NCI-H1105 (cell line): ENCODE data around the gene FANCL.
A peak's percentile ranks its signal among the peaks of the same experiment; 100 is the strongest.
"Not testable (repeated sequence)": the region's sequence is repeated elsewhere in the genome, so short reads cannot be mapped to it uniquely, and the experiment has no call there.

Experiments
- DNase-seq: peaks from one replicate; lab custom pipeline; 2025; lab: John Stamatoyannopoulos, UW

Gene FANCL

DNA sequence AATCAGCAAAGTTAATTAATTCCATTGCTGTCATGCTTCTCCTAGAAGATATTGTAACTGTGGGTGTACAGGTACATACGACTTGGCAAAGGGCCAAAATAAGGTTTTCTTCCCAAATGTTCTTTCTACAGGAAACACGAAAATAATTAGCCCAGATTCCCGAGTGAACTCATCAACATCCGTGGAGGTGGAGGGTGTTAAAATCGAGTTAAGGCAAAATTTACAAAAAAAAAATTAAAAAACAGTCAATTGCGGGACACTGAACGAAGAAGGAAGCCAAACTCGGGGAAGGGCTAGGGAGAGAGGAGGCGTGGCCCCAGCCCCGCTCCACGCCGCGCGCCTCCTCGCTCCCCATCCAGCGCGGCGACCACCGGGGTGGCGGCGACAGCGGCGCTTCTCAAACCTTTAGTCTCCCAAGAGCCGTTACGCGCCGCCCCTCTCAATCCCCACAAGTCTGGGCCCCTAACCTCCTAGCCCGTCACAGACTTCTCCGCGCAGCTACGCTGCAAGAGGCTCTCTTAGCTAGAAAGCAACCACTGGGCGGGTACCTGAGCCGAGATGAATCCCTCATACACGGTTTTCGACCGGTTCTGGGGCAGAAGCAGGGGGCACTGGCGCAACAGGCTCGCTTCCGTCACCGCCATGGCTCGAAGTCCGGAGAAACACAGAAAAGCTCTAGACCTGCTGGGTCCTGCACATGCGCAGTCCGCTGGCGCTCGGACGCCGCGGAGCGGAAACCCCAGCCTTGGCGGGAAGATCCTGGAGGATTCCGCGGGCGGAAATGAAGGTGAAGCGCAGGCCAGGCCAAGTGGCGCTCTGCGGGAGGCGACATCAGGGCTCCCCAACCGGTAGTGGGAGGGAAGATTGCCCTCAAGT lies at the start of gene FANCL:
Gene FANCL, minus strand, starts transcription at position 656 of the 876 bp plus-strand sequence. Its CDS starts 12 bp downstream, at position 644.
- DNase-seq: peak; percentile 90

DNA sequence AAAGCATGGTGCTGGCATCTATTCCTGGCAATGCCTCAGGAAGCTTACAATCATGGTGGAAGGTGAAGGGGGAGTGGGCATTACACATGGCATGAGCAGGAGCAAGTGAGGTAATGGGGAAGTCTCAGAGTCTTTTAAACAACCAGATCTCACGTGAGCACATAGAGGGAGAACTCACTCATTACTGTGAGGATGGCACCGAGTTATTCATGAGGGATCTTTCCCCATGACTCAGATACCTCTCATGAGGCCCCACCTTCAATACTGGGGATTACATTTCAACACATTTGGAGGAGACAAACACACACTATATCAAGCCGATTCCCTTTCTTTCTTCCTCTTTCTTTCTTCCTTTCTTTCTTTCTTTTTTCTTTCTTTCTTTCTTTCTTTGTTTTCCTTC lies 47.9 kb upstream of the FANCL start:
- DNase-seq: no peak

DNA sequence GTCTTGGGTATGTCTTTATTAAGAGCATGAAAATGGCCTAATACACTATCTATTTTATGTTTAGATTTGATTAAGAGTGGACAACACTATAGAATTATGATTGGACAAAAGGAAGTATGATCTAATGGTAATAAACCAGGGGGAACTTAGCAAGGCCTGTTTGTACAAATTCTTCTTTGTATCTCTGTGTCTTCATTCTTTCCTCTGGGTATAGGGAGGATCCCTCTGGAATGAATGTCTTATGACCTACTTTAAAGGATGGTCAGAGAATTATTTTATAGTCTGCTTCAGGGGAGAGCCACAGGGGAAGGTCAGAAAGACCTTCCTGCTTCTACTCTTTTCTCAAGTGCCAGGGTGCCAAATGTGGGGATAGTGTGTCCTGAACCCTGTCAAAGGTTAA lies 42.8 kb upstream of the FANCL start:
- DNase-seq: no peak

DNA sequence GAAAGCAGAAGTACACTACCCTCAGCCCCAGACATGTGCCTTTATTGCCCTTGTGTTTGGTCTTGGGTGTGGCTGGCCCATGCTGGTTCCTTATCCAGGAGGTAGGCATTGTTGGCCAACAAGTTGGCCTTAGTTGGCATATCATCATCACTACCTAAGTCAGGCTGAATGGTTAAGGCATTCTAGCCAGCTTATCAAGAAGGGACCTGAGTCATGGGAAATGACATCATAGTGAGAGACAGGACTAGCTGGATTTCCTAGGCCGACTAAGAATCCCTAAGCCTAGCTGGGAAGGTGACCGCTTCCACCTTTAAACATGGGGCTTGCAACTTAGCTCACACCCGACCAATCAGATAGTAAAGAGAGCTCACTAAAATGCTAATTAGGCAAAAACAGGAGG lies 34.0 kb upstream of the FANCL start:
- not testable (repeated sequence) for DNase-seq

DNA sequence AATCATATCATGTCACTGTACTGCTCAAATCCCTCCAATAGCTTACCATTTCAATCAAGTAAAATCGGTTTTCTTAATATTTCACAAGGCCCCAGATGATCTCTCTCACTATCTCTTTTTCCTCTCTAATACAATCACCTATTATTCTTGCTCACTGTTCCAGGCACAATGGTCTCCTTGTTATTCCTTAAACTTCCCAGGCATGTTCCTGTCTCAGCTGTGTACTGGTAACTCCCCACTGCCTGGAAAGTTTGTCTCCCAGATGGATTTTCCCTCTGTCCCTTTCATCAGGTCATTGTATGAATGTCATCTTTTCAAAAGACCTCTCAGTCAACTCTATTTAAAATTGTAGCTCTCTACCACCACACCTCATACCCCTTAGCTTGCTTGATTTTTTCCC lies 30.7 kb upstream of the FANCL start:
- no peak for DNase-seq

DNA sequence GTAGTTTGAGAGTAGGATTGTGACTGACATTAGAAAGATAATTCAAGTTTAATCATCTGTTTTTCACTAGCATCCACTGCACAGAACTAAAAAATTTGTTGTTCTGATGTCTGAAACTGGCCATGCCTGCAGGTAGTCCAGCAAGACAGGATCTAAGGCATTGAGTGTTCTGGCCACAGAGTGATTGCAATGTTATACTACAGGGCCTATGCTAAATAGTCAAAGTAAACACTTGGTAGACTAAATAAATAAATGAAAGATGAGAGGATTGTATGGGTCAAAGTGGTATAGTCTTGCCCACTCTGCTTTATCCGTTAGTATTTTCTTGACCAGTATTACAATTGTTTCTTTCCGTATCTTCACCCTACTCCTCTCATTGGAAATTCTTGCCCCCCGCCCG lies 27.6 kb upstream of the FANCL start:
- no peak for DNase-seq

DNA sequence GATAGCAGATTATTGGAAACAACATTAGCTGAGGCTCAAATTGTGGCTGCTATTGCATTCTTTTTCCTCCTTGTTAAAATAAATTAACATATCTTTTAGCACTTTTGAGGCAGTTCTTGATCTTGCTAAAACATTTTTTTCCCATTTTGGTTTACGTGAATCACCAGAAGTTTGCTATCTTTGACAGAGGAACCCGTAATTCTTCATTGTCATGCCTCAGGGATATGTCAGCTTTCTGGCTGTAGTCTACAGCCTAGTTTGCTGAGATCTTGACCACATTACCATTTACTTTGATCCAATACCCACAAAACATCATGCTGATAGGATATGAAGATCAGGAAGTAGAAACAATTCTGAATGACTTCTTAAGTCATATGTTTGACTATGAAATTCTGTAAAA lies 25.1 kb upstream of the FANCL start:
- DNase-seq: no peak

DNA sequence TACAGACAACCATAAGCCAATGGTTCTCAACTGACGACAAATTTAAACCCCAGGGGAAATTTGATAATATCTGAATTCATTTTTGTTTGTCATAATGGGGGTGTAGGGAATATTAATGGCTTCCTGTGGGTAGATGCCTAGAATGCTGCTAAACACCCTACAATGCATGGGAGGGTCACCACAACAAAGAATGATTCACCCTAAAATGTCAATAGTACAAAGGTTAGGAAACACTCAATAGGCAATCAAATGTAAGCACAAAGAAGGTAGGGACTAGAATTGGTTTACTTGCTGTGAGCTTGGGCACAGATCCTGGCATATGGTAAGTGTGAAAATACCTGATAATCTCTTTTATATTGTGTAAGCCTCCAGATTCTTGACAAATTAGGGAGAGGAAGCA lies 20.1 kb upstream of the FANCL start:
- no peak for DNase-seq

DNA sequence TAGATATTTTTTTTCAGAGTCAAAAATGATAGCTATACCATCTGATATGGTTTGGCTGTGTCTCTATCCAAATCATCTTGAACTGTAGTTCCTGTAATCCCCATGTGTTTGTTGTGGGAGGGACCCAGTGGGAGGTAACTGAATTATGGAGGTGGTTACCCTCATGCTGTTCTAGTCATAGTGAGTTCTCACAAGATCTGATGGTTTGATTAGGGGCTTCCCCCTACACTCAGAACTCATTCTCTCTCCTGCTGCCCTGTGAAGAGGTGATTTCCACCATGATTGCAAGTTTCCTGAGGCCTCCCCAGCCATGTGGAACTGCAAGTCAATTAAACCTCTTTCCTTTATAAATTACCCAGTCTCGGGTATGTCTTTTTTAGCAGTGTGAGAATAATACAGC lies 17.3 kb upstream of the FANCL start:
- not testable (repeated sequence) for DNase-seq

DNA sequence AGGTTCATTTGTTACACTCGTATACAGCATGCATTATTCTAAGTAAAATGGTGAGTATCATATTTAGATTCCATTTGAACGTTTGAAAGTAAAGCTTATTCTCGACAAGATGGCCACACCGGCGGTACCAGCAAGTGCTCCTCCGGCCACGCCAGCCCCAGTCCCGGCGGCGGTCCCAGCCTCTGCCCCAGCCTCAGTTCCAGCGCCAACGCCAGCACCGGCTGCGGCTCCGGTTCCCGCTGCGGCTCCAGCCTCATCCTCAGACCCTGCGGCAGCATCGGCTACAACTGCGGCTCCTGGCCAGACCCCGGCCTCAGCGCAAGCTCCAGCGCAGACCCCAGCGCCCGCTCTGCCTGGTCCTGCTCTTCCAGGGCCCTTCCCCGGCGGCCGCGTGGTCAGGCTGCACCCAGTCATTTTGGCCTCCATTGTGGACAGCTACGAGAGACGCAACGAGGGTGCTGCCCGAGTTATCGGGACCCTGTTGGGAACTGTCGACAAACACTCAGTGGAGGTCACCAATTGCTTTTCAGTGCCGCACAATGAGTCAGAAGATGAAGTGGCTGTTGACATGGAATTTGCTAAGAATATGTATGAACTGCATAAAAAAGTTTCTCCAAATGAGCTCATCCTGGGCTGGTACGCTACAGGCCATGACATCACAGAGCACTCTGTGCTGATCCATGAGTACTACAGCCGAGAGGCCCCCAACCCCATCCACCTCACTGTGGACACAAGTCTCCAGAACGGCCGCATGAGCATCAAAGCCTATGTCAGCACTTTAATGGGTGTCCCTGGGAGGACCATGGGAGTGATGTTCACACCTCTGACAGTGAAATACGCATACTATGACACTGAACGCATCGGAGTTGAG lies 10.4 kb upstream of the FANCL start:
- DNase-seq: not testable (repeated sequence)

DNA sequence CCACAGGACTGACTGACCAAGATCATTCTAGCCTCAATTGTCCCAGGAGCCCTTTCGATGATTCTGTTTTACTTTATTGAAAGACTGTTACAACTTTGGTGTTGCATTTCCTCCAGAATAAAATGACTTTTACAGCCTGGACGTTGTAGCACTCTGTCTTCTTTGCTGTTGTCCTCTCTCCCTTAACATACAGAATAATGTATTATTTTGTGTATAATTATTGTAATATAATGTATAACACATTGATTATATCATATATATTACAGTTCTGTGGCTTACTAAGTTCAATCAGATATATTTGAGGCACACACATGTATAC lies 380 bp upstream of the FANCL start:
- DNase-seq: no peak

DNA sequence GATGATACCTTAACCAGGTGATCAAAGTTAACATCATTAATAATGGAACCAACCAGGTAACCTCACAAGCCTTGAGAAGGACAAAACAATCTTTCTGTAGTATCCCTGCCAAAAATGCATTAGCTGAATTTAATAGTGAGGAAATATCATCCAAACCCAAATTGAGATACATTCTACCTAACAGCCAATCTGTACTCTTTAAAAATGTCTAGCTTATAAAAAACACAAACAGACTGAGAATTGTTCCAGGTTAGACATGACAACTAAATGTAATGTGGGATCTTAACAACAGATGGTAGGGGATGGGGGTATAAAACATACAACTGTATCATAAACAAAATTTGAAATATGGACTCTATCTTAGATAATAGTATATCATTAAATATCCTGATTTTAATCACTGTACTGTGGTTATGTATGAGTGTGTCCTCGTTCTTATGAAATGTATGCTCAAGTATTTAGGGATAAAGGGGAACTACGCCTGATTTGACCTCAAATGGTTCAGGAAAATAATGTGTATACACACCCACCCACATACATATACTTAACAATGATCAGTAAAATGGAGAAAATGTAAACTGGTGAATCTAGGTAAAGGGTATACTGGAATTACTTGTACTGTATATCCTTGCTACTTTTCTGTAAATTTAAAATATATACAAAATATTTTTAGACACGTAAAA lies 1.7 kb downstream of the FANCL start:
- no peak for DNase-seq

DNA sequence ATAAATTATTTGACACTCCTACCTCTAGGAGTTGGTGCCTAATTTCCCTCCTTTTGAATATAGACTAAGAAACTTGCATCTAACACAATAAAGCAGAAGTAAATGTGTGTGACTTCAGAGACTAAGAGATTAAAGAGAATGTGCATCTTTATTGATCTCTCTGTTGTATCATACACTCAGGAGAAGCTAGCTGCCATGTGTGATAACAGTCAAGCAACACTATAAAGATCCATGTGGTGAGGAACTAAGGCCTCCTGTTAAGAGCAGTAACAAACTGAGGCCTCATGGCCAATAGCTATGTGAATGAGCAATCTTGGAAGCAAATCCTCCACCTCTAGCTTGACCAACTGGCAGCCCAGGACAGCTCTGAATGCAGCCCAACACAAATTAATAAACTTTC lies 3.4 kb downstream of the FANCL start:
- DNase-seq: no peak

DNA sequence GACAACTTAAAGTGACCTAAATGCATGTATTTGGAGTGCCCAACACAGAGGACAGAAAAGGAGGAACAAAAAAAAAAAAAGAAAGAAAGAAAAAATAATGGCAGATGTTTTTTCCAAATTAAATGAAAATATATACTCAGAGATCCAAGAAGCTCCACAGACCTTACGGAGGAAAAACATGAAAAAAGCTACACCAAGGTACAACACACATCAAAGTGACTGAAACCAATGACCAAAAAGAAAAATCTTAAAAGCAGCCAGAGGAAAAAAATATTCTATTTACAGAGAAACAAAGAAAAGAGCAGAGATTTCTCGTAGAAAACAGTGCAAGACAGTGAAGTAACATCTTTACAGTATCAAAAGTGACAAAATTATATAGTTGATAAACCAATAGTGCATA lies 5.1 kb downstream of the FANCL start:
- DNase-seq: no peak

DNA sequence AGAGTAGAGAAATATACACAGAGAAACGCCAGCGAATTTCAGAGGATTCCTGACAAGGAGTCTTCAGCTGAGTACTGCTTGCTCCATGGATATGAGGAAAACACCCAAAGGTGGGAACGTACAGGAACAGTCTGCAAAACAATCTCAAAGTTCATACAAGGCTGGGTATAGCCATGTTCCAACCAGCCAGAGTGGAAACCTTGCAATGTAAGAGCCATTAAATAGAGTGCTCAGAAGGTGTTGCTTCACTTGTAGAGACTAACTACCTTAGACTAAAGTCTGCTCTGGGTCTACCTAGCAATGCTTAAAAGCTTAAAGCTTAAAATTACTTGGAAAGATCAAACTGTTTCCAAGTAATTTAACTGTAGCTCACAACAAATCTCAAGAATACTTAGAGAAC lies 6.0 kb downstream of the FANCL start:
- no peak for DNase-seq

DNA sequence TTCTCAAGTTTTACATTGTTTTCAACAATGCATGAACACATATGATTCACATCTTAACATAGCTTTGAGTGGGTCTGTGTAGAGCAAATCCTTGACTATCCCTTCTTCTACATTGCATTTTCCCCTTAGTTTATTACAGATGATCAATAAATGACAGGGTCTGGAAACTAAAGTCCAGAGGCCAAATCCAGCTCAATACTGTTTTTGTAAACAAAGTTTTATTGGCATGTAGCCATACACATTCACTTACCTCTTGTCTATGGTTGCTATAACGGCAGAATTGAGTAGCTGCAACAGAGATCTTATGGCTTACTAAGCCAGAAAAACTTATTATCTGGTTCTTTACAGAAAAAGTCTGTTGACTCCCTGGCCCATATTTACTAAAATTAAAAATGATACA lies 12.8 kb downstream of the FANCL start:
- DNase-seq: no peak

DNA sequence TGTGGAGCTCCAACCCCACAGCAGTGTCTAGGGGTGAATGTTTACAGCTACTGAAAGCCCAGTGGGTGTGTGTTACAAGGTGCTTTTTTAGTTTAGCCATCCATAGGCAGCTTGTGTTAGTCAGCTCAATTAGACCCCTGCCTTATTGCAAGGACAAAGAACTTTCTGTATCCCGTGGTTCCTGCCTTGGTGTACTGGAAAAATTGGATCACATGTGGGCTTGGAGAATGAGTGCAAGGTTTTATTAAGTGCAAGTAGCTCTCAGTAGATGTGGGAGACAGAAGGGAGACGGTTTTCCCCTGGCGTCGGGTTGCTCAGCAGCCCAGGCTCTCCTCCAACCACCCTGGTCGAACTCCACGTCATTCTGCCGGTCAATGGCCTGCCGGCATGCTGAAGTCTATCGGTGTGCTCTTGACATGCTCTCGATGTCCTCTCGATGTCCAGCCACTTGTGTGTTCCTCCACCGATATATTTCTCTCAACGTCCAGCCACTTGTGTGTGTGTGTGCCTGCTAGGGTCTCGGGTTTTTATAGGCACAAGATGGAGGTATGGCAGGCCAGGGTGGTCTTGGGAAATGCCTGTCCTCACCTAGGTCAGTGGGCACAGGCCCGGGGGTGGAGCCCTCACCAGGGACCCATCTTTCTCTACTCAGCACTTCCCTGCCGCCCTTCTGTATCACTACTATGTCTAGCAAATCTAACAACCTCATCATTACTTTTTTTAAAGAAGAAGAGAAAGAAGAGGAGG lies 13.8 kb downstream of the FANCL start:
- no peak for DNase-seq

DNA sequence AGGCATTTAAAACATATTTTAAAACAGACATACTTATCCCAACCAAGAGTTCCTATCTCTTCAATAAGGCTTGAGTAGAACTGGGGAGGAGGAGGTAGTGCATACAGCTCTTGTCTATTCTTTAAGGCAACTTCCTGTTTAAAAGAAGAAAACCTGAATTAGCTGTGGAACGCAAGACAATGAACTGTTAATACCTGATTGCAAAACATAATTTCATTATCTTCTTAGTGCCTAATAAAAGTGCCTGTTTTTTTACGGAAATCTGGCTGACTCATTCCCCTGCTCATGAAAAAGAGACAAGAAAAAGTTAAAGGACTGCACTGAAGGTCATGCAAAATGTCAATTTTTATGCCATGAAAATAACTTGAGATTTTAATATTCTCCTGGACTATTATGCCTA lies 19.2 kb downstream of the FANCL start:
- no peak for DNase-seq

DNA sequence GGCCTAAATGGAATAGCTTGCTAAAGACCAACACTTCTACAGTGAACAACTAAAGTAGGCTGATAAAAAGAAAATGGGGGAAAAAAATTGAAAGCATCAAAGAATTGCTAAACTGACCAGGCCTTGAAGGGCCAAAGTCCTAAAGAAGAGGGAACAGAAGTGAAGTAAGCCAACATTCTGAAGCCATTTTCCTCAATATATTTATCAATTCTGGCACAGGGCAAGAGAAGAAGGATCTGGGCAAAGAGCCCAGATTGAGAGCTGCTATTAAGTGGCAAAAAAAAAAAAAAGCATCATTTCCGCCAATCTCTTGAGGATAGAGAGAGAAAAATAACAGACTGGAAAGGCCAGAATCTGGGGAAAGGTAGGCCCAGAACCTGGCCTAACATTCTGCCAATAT lies 25.7 kb downstream of the FANCL start:
- peak; percentile 68 for DNase-seq

DNA sequence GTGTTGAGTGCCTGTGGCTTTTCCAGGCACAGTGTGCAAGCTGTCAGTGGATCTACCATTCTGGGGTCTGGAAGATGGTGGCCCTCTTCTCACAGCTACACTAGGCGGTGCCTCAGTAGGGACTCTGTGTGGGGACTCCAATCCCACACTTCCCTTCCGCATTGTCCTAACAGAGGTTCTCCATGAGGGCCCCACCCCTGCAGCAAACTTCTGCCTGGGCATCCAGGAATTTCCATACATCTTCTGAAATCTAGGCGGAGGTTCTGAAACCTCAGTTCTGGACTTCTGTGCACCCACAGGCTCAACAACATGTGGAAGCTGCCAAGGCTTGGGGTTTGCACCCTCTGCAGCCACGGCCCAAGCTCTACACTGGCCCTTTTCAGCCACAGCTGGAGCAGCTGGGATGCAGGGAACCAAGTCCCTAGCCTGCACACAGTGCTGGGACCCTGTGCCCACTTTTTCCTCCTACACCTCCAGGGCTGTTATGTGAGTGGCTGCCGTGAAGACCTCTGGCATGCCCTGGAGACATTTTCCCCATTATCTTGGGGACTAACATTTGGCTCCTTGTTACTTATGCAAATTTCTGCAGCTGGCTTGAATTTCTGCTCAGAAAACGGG lies 30.1 kb downstream of the FANCL start:
- DNase-seq: not testable (repeated sequence)

DNA sequence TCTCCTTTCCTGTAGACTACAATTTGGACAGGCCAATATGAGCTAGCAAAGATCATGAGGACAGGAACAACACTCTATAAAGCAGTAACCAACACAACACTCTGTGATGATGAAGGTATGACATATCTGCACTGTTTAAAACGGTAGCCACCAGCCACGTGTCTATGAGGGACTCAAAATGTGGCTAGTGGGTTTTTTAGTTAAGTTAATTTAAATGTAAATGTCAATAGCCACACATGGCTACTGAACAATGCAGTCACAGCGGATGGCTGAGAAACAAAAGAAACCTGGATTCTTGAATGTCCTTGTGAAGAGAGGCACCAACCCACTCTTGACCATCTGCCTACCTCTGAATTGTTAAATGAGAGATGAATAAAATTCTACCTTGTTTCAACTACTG lies 33.9 kb downstream of the FANCL start:
- no peak for DNase-seq

DNA sequence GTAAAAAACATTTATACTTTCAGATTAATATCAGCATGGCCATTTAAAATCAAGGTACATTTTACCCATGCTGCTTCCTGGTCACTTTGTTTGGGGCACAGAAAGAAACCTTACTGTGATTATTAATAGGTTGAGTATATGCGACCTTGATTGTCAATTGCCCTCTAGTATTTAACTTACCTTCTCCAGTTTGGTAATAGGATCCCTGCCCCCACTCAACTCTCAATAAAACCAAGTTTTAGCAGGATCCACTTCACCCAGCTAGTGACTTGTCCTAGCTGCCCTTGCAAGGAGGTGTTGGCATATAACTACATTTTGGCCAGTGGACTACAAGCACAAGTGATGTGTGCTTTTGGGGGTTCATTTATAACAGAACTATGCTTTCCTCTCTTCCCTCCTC lies 34.3 kb downstream of the FANCL start:
- DNase-seq: no peak
